Endothelial cell of umbilical vein (primary cell): ENCODE results near the gene CAMKMT. TPM values are rescaled to one million over a fixed set of nuclear protein-coding genes. Genes with fewer than 3 reads are reported as not detected.

ENCODE experiments used
- BruUV-seq: library from RNA; stranded (reverse); fragments of 400-500 nt; replicated peaks from 2 replicates; lab custom pipeline; 2021; lab: Mats Ljungman, UMichigan
- CTCF ChIA-PET: fragments of 300-600, 350-600 bp; sonication (Branson Sonifier 250); formaldehyde crosslinking; loops from one replicate; lab custom pipeline; 2021; ENCODE audit warnings: antibody characterized with exemption, inconsistent platforms; lab: Charles Lee
- POLR2A ChIA-PET: fragments of 300-600, 350-600 bp; sonication (Branson Sonifier 250); formaldehyde crosslinking; loops from one replicate; lab custom pipeline; 2021; ENCODE audit warnings: antibody characterized with exemption, inconsistent platforms; lab: Charles Lee
- DNase-seq: peaks from one replicate; pipeline ENCODE4 v3.0.0-alpha.2; 2011; ENCODE audit warnings: low read depth, low spot score
- FAIRE-seq: peaks from 2 replicates; lab custom pipeline; 2011; peaks lifted over from hg19 to GRCh38; lab: Jason Lieb, UNC
- H2AFZ ChIP-seq: 2 replicates; pipeline ENCODE4 v1.6.0; 2012; ENCODE audit warnings: low read depth, low read length, control low read depth, inconsistent platforms
- H3K27ac ChIP-seq: 2 replicates; pipeline ENCODE4 v1.5.1; 2011; ENCODE audit warnings: low read depth, mild to moderate bottlenecking, control low read depth, low read length, moderate library complexity; ENCODE audit not compliant: insufficient read depth
- H3K27me3 ChIP-seq, 2 experiments: 2 replicates each; pipeline versions ENCODE4 v1.6.0 to v1.6.1; 2011; ENCODE audit warnings: low read length in 2 of 2, mixed read lengths in 1 of 2; ENCODE audit not compliant: control insufficient read depth in 2 of 2, insufficient read depth in 2 of 2
- H3K36me3 ChIP-seq, 2 experiments: 2 replicates in 1 of 2; 3 replicates in 1 of 2; pipeline ENCODE4 v1.5.1; 2011; ENCODE audit warnings: low read length in 2 of 2, mild to moderate bottlenecking in 1 of 2, moderate library complexity in 1 of 2; ENCODE audit not compliant: control insufficient read depth in 2 of 2, insufficient read depth in 2 of 2; ENCODE audit errors: extremely low read depth in 1 of 2
- H3K4me1 ChIP-seq: 3 replicates; pipeline ENCODE4 v1.5.1; 2011; ENCODE audit warnings: mild to moderate bottlenecking, low read length; ENCODE audit not compliant: control insufficient read depth, insufficient read depth; ENCODE audit errors: extremely low read depth
- H3K4me2 ChIP-seq: 2 replicates; pipeline ENCODE4 v1.6.1; 2011; ENCODE audit warnings: low read length, control low read depth, mixed read lengths; ENCODE audit not compliant: insufficient read depth
- H3K4me3 ChIP-seq, 3 experiments: fragments of 200-600 bp in 1 of 3; sonication (generic), shearing (Covaris generic) in 1 of 3; replicated peaks in 1 of 3; 2 replicates each; pipeline ENCODE4 v1.5.1; 2011 to 2016; ENCODE audit warnings: control low read depth in 3 of 3, low read length in 3 of 3, mild to moderate bottlenecking in 2 of 3, inconsistent platforms in 1 of 3, low read depth in 1 of 3, moderate library complexity in 1 of 3; ENCODE audit not compliant: insufficient read depth in 1 of 3
- H3K79me2 ChIP-seq: 2 replicates; pipeline ENCODE4 v1.6.0; 2012; ENCODE audit warnings: low read length, inconsistent platforms; ENCODE audit not compliant: control insufficient read depth, insufficient read depth
- H3K9ac ChIP-seq: replicated peaks from 2 replicates; pipeline ENCODE3; 2011; ENCODE audit warnings: low read length, control low read depth; ENCODE audit not compliant: insufficient read depth; ENCODE audit errors: extremely low read depth
- H3K9me1 ChIP-seq: replicated peaks from 3 replicates; pipeline ENCODE4 v1.6.0; 2011; ENCODE audit warnings: mild to moderate bottlenecking, low read length; ENCODE audit not compliant: control insufficient read depth, insufficient read depth; ENCODE audit errors: extremely low read depth
- H3K9me3 ChIP-seq: replicated peaks from 2 replicates; pipeline ENCODE4 v1.5.1; 2012; ENCODE audit warnings: low read length, inconsistent platforms; ENCODE audit not compliant: control insufficient read depth, insufficient read depth
- H4K20me1 ChIP-seq: replicated peaks from 2 replicates; pipeline ENCODE3; 2011; ENCODE audit warnings: mild to moderate bottlenecking, low read length; ENCODE audit not compliant: control insufficient read depth, insufficient read depth; ENCODE audit errors: extremely low read depth
- EZH2 ChIP-seq: IDR thresholded peaks from 2 replicates; pipeline ENCODE4 v1.6.1; 2012; ENCODE audit warnings: borderline replicate concordance, low read depth, mild to moderate bottlenecking, moderate library complexity, low read length, inconsistent platforms; ENCODE audit not compliant: severe bottlenecking
- FOS ChIP-seq: IDR thresholded peaks from 2 replicates; pipeline ENCODE4 v1.6.1; 2011; ENCODE audit warnings: mild to moderate bottlenecking, low read length, moderate library complexity, borderline replicate concordance; ENCODE audit not compliant: insufficient read depth
- GATA2 ChIP-seq: IDR thresholded peaks from 2 replicates; pipeline ENCODE4 v1.7.0; 2011; ENCODE audit warnings: low read depth, mild to moderate bottlenecking, moderate library complexity, mixed read lengths, low read length; ENCODE audit not compliant: insufficient read length, insufficient read depth
- JUN ChIP-seq: IDR thresholded peaks from 2 replicates; pipeline ENCODE4 v1.6.1; 2011; ENCODE audit warnings: borderline replicate concordance, low read depth; ENCODE audit not compliant: insufficient read length, insufficient read depth
- MYC ChIP-seq: IDR thresholded peaks from one replicate; pipeline ENCODE4 v1.6.1; 2011; ENCODE audit warnings: mild to moderate bottlenecking, low read depth, low read length
- POLR2A ChIP-seq: IDR thresholded peaks from 2 replicates; pipeline ENCODE4 v1.6.1; 2012; ENCODE audit warnings: low read depth, mild to moderate bottlenecking, control low read depth, low read length
- POLR2AphosphoS5 ChIP-seq: IDR thresholded peaks from 2 replicates; pipeline ENCODE4 v1.6.1; 2012; ENCODE audit warnings: low read depth, mild to moderate bottlenecking, control low read depth, low read length, moderate library complexity; ENCODE audit not compliant: insufficient read depth
- dilution Hi-C: fragments of 300-500 bp; cut with MboI; formaldehyde crosslinking; loops from one replicate; pipeline ENCODE4 v1.15.0; 2019; ENCODE audit warnings: low sequenced_read_pairs; ENCODE audit not compliant: extremely low pct_ligation_motif_present
- intact Hi-C: fragments of 100-400 bp; cut with micrococcal nuclease; formaldehyde crosslinking; loops from one replicate; pipeline ENCODE4 v1.10.0; 2022
- polyA plus RNA-seq, 4 experiments: library from polyadenylated mRNA; depleted of rRNA in 3 of 4; stranded (reverse) in 3 of 4; unstranded in 1 of 4; fragments of >200 nt; gene quantifications; 2 replicates each; pipeline versions ENCODE4 v1.2.1 to v1.2.3, GENCODE V29; 2011 to 2012; ENCODE audit warnings: missing spikeins in 1 of 4
- total RNA-seq: library from RNA; stranded (reverse); gene quantifications from 2 replicates; pipeline ENCODE4 v1.2.3, GENCODE V29; 2021
- TF ChIP-seq, protein P1 (sequence below), 2 donors: IDR thresholded peaks; 1 replicate in 1 of 2; 2 replicates in 1 of 2; pipeline ENCODE4 v1.5.1; 2011; ENCODE audit warnings: low read length in 2 of 2, mild to moderate bottlenecking in 2 of 2, moderate library complexity in 2 of 2, control low read depth in 1 of 2, inconsistent platforms in 1 of 2, low read depth in 1 of 2; ENCODE audit not compliant: insufficient read depth in 1 of 2; ENCODE audit errors: extremely low read depth in 1 of 2
- TF ChIP-seq, protein P2 (sequence below): IDR thresholded peaks from 2 replicates; pipeline ENCODE4 v1.6.1; 2011; ENCODE audit not compliant: insufficient read depth, insufficient read length

Gene CAMKMT
- total and polyA plus RNA-seq, 2 donors (not counting 3 experiments of a cell fraction or from before 2014, with no cell fraction given) = 4.1 to 10.7 TPM

DNA sequence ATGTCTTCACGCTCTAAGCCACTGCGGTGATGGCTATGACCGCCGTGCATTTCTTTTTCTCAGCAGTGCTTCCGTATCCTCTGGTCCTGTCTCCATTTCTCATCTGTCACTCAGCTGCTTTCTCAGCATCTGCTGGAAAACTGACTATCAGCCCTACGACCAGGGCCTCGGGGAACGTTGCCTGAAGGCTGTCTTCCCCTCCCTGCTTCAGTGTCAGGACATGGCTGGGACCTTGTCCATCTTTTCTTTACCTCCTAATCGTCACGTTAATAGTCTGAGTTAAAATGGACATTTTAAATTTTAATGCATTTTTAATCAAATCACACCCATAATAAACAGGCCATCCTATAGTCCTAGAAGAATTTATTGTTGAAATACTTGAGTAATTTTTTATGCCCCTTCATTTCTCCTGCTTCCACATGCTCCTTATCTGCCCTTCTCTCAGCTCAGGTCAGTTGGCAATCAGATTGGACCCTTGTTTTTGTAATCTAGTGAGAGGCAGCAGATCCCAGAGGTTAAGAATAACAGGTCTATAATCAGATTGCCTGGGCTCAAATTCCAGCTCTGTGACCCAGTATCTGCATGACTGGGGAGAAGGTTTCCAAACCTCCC lies 329.5 kb downstream of the CAMKMT start:
- DNase-seq (no peak), FAIRE-seq (no peak)
- ChIA-PET POLR2A (no interaction called here), CTCF (interaction anchor here (1.3 to 3.0 kb wide), 2 partner anchors 211 to 212 kb away, joined by 5 to 14 read pairs; no protein-coding TSS in a partner anchor)
- TF ChIP-seq, protein P1, sequence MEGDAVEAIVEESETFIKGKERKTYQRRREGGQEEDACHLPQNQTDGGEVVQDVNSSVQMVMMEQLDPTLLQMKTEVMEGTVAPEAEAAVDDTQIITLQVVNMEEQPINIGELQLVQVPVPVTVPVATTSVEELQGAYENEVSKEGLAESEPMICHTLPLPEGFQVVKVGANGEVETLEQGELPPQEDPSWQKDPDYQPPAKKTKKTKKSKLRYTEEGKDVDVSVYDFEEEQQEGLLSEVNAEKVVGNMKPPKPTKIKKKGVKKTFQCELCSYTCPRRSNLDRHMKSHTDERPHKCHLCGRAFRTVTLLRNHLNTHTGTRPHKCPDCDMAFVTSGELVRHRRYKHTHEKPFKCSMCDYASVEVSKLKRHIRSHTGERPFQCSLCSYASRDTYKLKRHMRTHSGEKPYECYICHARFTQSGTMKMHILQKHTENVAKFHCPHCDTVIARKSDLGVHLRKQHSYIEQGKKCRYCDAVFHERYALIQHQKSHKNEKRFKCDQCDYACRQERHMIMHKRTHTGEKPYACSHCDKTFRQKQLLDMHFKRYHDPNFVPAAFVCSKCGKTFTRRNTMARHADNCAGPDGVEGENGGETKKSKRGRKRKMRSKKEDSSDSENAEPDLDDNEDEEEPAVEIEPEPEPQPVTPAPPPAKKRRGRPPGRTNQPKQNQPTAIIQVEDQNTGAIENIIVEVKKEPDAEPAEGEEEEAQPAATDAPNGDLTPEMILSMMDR (IDR thresholded peaks at IDR 0.05; ENCODE audit: extremely low read depth in 1 of 2, insufficient read depth in 1 of 2, low read depth in 1 of 2, low read length in 2 of 2) = no peak
- TF ChIP-seq MYC (no peak), JUN (no peak)
- no peaks in the 10 kb centered on the region for H3K27me3 ChIP-seq
- no TSS peak for BruUV-seq
- H3K9ac ChIP-seq = no peak overlapping the region
- H3K4me1 ChIP-seq = no peaks in the 10 kb centered on the region
- no peaks in the 10 kb centered on the region for H4K20me1 ChIP-seq
- no peaks in the 10 kb centered on the region for H3K79me2 ChIP-seq
- dilution Hi-C loops (no loop called here), intact Hi-C loops (no loop called here)
- H2AFZ ChIP-seq = no peak overlapping the region
- H3K4me2 ChIP-seq = no peak overlapping the region
- no peaks in the 10 kb centered on the region for H3K9me3 ChIP-seq
- H3K27ac ChIP-seq = no peak overlapping the region
- H3K36me3 ChIP-seq = no peaks in the 10 kb centered on the region
- no peaks in the 10 kb centered on the region for H3K9me1 ChIP-seq
- no peak overlapping the region for H3K4me3 ChIP-seq

DNA sequence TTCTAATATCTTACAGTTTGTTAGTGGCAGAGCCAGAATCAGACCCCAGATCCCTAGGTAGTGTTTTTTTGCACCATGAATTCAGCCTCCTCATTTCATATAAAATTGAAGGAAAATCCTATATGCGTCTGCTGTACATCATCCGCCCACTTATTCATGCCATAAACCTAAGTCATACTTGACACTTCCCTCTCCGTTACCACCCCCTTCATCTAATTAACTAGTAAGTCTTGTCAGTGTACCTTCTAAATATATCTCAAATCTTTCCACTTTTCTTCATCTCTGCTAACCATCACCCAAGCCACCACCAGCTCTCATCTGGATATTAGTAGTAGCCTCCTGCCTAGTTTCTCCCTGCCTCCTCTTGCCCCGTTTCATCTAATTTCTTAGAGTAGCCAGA lies 331.1 kb downstream of the CAMKMT start:
- POLR2A ChIA-PET = no interaction called here
- DNase-seq (no peak), FAIRE-seq (no peak)
- H3K79me2 ChIP-seq = no peaks in the 10 kb centered on the region
- no peak overlapping the region for H3K9ac ChIP-seq
- no peaks in the 10 kb centered on the region for H3K36me3 ChIP-seq
- H3K27ac ChIP-seq = no peak overlapping the region
- dilution Hi-C loops = no loop called here
- intact Hi-C loops = no loop called here
- no peak overlapping the region for H2AFZ ChIP-seq
- H3K4me1 ChIP-seq = no peaks in the 10 kb centered on the region
- H3K4me2 ChIP-seq = no peak overlapping the region
- H3K9me3 ChIP-seq = no peaks in the 10 kb centered on the region
- BruUV-seq = no TSS peak
- TF ChIP-seq POLR2AphosphoS5 = no peak
- TF ChIP-seq MYC = no peak
- TF ChIP-seq FOS = no peak
- TF ChIP-seq, protein P2, sequence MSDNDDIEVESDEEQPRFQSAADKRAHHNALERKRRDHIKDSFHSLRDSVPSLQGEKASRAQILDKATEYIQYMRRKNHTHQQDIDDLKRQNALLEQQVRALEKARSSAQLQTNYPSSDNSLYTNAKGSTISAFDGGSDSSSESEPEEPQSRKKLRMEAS = no peak
- TF ChIP-seq JUN = no peak
- no peak for TF ChIP-seq POLR2A
- TF ChIP-seq, protein P1 (IDR thresholded peaks at IDR 0.05; ENCODE audit: extremely low read depth in 1 of 2, insufficient read depth in 1 of 2, low read depth in 1 of 2, low read length in 2 of 2) = no peak
- no peak for TF ChIP-seq EZH2
- no peak for TF ChIP-seq GATA2
- no peak overlapping the region for H3K4me3 ChIP-seq
- H3K9me1 ChIP-seq = no peaks in the 10 kb centered on the region
- no peaks in the 10 kb centered on the region for H4K20me1 ChIP-seq
- H3K27me3 ChIP-seq = no peaks in the 10 kb centered on the region
- CTCF ChIA-PET = interaction anchor here (3.0 kb wide), 1 partner anchor 213 kb away, joined by 14 read pairs; no protein-coding TSS in a partner anchor
